DND-41 (cell line): ENCODE measurements around the gene MCTP2.

ENCODE experiments used
- ATAC-seq: fragments of 200-7000 bp; cut with Tn5 transposase; 3 replicates; pipeline ENCODE4 v1.9.1; 2021; ENCODE audit warnings: low read depth; ENCODE audit not compliant: insufficient read depth
- DNase-seq: peaks from one replicate; pipeline ENCODE4 v3.0.0-alpha.2; 2020
- H2AFZ ChIP-seq: 2 replicates; pipeline ENCODE4 v1.6.0; 2012; ENCODE audit warnings: low read depth, low read length
- H3K27ac ChIP-seq: 2 replicates; pipeline ENCODE4 v1.5.1; 2012; ENCODE audit warnings: low read length, inconsistent platforms
- H3K27me3 ChIP-seq: fragments of 200-600 bp; sonication (generic); 2 replicates; pipeline ENCODE4 v1.6.0; 2012; ENCODE audit warnings: low read length, mild to moderate bottlenecking, inconsistent platforms; ENCODE audit not compliant: insufficient read depth, poor library complexity
- H3K36me3 ChIP-seq: 2 replicates; pipeline ENCODE4 v1.5.1; 2012; ENCODE audit warnings: low read length, inconsistent platforms; ENCODE audit not compliant: insufficient read depth
- H3K4me1 ChIP-seq: 2 replicates; pipeline ENCODE4 v1.5.1; 2012; ENCODE audit warnings: mild to moderate bottlenecking, low read length; ENCODE audit not compliant: insufficient read depth
- H3K4me2 ChIP-seq: 2 replicates; pipeline ENCODE4 v1.6.0; 2012; ENCODE audit warnings: mild to moderate bottlenecking, moderate library complexity, low read length, inconsistent platforms; ENCODE audit not compliant: insufficient read depth
- H3K4me3 ChIP-seq, 2 experiments: fragments of 200-600 bp in 1 of 2; shearing (Covaris generic) in 1 of 2; 2 replicates each; pipeline ENCODE4 v1.5.1; 2012 to 2016; ENCODE audit warnings: inconsistent platforms in 2 of 2, low read length in 2 of 2, mild to moderate bottlenecking in 2 of 2, low read depth in 1 of 2, moderate library complexity in 1 of 2
- H3K79me2 ChIP-seq: 2 replicates; pipeline ENCODE4 v1.6.0; 2012; ENCODE audit warnings: low read length, inconsistent platforms; ENCODE audit not compliant: insufficient read depth
- H3K9ac ChIP-seq: 2 replicates; pipeline ENCODE4 v1.6.0; 2012; ENCODE audit warnings: low read depth, mild to moderate bottlenecking, inconsistent platforms, low read length, moderate library complexity
- H3K9me3 ChIP-seq: 2 replicates; pipeline ENCODE4 v1.5.1; 2012; ENCODE audit warnings: low read length, moderate library complexity, mild to moderate bottlenecking, inconsistent platforms; ENCODE audit not compliant: insufficient read depth, severe bottlenecking
- H4K20me1 ChIP-seq: 2 replicates; pipeline ENCODE4 v1.6.0; 2012; ENCODE audit warnings: low read length; ENCODE audit not compliant: insufficient read depth
- CTCF ChIP-seq: IDR thresholded peaks from 2 replicates; pipeline ENCODE4 v1.5.1; 2012; ENCODE audit warnings: borderline replicate concordance, low read length, moderate library complexity, mild to moderate bottlenecking; ENCODE audit not compliant: poor library complexity, severe bottlenecking; ENCODE audit errors: extremely low read depth
- EZH2 ChIP-seq: IDR thresholded peaks from 3 replicates; pipeline ENCODE4 v1.6.1; 2012; ENCODE audit warnings: borderline replicate concordance, low read depth, mild to moderate bottlenecking, moderate library complexity, low read length, inconsistent platforms; ENCODE audit not compliant: severe bottlenecking

MCTP2 gene

GRCh38 chr15:94416267-94416666 lies 184.9 kb downstream of the MCTP2 start:
- no peaks in the 10 kb centered on the region for H3K79me2 ChIP-seq
- no peak overlapping the region for H3K9ac ChIP-seq
- no peak overlapping the region for H2AFZ ChIP-seq
- no peaks in the 10 kb centered on the region for H3K4me1 ChIP-seq
- no peaks in the 10 kb centered on the region for H4K20me1 ChIP-seq
- H3K4me2 ChIP-seq: no peak overlapping the region
- no peak overlapping the region for H3K27ac ChIP-seq
- TF ChIP-seq CTCF (no peak), EZH2 (no peak)
- DNase-seq (no peak), ATAC-seq (no peak)
- no peaks in the 10 kb centered on the region for H3K27me3 ChIP-seq
- H3K9me3 ChIP-seq: no peaks in the 10 kb centered on the region
- no peaks in the 10 kb centered on the region for H3K36me3 ChIP-seq
- no peak overlapping the region for H3K4me3 ChIP-seq

DNA sequence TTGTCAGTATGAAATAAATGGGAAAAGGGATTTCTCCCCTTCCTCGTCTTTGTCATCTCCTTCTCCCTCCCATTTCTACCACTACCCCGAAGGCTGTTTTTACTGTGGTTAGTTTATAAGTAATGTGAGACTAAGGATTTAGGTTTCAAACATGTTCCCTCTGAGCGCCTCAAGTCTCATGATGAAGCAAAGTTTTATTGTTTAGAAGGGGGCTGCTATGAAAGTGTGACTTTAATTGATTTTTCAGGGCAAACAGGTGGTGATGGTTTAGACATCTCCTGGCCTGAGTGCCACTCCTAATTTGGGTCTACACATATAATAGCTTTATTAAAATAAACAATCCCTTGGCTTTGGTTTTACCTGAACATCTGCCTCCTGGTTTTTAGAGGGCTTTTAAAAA lies 185.5 kb downstream of the MCTP2 start:
- H3K4me3 ChIP-seq: no peak overlapping the region
- DNase-seq (no peak), ATAC-seq (no peak)
- no peak overlapping the region for H3K27ac ChIP-seq
- H3K27me3 ChIP-seq: no peaks in the 10 kb centered on the region
- H2AFZ ChIP-seq: no peak overlapping the region
- no peaks in the 10 kb centered on the region for H3K79me2 ChIP-seq
- H3K36me3 ChIP-seq: no peaks in the 10 kb centered on the region
- H3K4me1 ChIP-seq: no peaks in the 10 kb centered on the region
- no peak overlapping the region for H3K4me2 ChIP-seq
- H3K9ac ChIP-seq: no peak overlapping the region
- no peaks in the 10 kb centered on the region for H3K9me3 ChIP-seq
- no peaks in the 10 kb centered on the region for H4K20me1 ChIP-seq
- TF ChIP-seq EZH2 (no peak), CTCF (no peak)

- TF ChIP-seq CTCF (no peak), EZH2 (no peak)
Measured at GRCh38 chr15:94417501-94418293, 186.3 kb downstream of the MCTP2 start.

GRCh38 chr15:94421706-94422105 lies 190.3 kb downstream of the MCTP2 start:
- no peak for ATAC-seq
- TF ChIP-seq CTCF: no peak
- no peak for TF ChIP-seq EZH2
- H4K20me1 ChIP-seq: no peaks in the 10 kb centered on the region

More at GRCh38 chr15:94417501-94418293, 186.3 kb downstream of the MCTP2 start:
- Histone ChIP-seq H3K27ac (no peak overlapping the region), H3K4me2 (no peak overlapping the region), H3K9ac (no peak overlapping the region), H2AFZ (no peak overlapping the region), H3K4me3 (no peak overlapping the region), H3K4me1 (no peaks in the 10 kb centered on the region), H3K27me3 (no peaks in the 10 kb centered on the region), H3K79me2 (no peaks in the 10 kb centered on the region), H3K9me3 (no peaks in the 10 kb centered on the region), H3K36me3 (no peaks in the 10 kb centered on the region), H4K20me1 (no peaks in the 10 kb centered on the region)
- DNase-seq (no peak), ATAC-seq (no peak)

More at GRCh38 chr15:94421706-94422105, 190.3 kb downstream of the MCTP2 start:
- H3K36me3 ChIP-seq: no peaks in the 10 kb centered on the region
- no peak overlapping the region for H3K4me3 ChIP-seq
- no peak overlapping the region for H3K27ac ChIP-seq
- H3K79me2 ChIP-seq: no peaks in the 10 kb centered on the region
- no peak overlapping the region for H2AFZ ChIP-seq
- H3K27me3 ChIP-seq: no peaks in the 10 kb centered on the region
- H3K9ac ChIP-seq: no peak overlapping the region
- H3K4me1 ChIP-seq: no peaks in the 10 kb centered on the region
- DNase-seq: no peak
- no peaks in the 10 kb centered on the region for H3K9me3 ChIP-seq
- no peak overlapping the region for H3K4me2 ChIP-seq
